TTC549 (cell line): ENCODE results near the gene PLCB1.

Experiments used
- FAIRE-seq: peaks from 2 replicates; lab custom pipeline; 2012; peaks lifted over from hg19 to GRCh38; lab: Jason Lieb, UNC

PLCB1 gene

DNA sequence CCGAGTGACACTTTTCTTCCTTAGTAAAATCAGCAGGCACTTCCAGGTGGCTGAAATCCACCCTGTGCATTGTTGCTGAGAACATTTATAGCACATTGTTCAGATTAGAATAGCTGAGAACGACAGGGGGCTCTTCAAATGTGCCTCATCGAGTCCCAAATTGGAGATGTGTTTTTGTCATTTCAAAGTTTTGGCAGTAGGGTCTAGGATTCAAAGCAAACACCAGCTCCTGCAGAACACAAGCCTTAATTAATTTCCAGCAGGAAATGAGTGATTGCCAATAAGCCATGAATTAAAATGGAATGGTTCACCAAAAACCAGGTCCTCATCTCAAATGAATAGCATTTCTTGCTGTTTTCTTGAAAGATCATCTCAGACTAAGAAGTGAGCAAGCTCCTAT, 171.6 kb downstream of the PLCB1 start:
- no peak for FAIRE-seq

DNA sequence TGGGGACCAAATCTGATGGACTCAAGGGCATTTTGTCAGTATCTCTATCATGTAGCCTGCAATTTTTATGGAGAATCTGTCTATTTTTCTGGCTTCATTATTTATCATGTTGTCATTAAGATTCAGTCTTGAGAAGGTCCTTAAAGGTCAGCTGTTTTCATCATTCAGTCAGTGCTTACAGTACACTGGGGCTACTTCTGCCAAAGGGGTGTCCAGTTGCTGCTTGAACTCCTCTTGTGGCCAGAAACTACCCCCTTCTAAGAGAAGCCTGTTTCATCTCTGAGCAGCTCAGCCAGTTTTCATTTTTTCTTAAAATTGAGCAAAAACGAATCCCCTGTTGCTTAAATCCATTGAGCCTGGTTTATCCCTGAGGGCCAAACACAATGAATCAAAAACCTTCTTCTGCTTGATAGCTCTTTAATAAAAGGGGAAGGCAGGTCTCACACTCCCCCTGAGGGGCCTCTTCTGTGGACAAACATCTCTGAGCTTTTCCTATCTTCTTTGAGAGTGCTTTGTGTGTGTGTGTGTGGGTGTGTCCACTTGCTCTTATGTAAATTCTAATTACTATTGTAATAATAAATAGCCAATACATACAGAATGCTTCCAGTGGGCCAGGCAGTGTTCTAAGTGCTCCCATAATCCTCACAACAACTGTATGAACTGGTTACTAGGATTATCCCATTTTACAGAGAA, 172.2 kb downstream of the PLCB1 start:
- no peak for FAIRE-seq

DNA sequence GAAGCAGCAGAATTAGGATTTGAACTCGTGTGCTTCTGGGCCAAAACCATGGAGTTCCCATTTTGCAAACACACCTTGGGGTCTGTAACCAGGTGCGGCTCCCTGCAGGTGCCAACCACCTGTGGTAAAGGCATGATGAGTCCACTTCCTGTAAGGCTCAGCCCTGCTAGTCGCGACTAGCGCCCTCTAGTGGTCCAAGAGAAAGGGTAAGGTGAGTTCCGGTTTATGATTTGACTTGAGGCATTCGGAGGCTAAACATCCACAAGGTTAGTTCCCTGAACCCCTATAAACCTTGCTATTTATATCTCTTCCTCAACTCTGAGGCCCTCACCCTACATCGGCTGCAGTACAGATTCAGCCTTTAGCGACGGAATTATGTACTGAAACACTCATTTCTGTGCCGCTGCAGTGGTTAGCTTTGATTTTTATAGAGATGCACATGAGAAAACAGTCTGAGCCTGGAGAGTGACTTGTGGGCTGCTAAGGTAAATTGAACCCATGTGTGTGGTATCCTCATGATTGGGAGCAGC, 173.4 kb downstream of the PLCB1 start:
- FAIRE-seq = no peak

DNA sequence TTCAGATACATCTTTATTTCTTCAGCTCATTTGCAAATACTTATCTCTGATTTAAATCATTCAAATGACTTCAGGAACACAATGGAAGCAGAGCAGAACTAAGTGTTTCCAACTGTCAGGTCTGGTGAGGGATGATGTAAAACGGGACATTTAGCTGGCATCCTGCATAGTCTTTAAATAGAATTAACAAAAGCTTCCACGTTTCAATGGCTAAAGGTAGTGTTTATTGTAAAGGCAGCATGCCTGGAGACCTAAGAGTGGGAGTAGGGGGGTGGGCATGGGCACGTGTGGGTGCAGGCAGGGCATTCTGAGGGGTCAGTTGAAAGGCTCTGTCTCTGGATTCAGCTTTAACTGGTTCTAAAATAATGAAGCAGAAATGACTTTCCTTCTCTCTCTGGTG, 174.9 kb downstream of the PLCB1 start:
- FAIRE-seq = no peak

DNA sequence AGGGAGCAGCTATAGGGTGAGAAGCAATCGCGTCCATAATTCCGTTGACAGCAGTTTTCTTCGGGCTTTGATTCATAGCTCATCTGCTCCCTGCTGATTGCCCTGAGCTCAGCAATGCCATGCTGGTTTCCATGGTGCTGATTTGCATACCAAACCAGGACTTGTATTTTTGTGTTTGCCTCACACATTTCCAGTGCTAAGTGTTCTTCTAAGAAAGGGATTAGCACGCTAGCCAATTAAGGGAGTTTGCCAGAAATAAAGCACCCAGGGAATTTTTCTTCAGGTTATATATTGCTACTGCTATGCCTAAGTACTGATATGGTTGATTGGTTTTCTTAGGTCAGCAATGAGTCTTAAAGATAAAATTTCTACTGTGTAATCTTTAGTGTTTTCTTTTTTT, 177.6 kb downstream of the PLCB1 start:
- no peak for FAIRE-seq

DNA sequence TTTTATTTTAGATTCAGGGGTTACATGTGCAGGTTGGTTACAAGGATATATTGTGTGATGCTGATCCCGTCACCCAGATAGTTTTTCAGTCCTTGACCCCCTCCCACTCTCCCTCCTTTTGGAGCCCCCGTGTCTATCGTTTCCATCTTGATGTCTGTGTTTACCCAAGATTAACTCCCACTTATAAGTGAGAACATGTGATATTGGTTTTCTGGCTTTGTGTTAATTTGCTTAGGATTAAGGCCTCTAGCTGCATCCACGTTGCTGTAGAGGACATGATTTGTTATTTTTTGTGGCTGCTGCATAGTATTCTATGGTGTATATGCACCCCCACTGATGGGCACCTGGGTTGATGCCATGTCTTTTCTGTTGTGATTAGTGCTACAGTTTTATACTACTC, 178.6 kb downstream of the PLCB1 start:
- FAIRE-seq = no peak

DNA sequence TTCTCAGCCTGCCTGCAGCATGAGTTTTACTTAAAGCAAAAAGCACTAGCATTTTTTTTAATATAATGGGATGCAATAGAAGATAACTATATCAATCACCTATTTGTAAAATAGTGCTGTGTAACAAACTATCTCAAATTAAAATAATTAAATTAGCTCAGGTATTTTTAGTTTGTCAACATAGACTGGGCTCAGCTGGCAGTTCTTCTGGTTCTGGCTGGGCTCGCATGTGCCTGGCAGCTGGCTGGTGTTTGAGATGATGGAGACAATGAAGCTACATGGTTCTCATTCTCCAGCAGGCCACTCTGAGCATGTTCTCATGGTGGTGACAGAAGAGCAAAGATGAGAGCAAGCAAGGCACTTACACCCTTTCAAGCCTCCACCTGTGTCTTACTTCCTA, 181.0 kb downstream of the PLCB1 start:
- FAIRE-seq = no peak

DNA sequence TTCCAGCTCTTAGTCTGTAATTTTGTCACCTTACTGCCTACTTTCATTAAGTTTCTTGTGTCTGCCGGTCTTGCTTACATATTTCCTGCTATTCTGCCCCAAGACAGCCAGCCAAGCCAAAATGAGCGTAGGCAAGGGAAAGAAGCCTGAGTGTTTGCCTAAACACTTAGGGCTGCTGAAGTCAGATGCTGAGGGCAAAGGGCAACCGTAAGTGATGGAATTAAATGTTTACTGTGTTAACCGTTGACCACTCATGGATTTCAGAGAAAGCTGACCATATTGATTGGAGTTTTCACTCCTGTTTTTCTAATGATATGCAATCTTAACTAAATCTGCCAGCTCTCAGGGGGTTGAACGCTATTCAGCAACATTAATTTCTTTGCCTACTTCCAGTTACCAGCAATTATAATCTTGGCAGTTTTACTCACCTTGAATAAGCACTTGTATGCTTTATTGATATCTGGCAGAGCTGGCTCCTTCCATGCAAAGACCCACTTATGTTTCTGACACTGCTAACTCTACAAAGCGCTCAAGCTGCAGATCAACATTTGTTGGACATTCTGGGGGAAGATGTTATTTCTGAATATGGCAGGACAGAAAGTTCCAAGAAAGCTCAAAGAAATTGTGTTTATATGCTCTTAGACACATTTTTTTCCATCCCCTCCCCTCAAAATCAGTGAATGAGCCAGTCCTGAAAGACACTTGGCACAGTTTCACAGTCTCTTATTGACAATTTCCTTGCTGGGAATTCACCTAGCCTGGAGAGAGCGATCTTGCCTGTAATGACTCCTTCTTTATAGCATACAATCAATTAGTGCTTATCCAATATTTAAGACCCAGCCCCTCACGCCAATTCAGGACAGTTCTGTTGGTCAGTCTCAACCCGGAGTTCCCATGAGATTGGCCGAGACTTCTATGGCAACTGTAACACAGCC, 183.8 kb downstream of the PLCB1 start:
- no peak for FAIRE-seq

DNA sequence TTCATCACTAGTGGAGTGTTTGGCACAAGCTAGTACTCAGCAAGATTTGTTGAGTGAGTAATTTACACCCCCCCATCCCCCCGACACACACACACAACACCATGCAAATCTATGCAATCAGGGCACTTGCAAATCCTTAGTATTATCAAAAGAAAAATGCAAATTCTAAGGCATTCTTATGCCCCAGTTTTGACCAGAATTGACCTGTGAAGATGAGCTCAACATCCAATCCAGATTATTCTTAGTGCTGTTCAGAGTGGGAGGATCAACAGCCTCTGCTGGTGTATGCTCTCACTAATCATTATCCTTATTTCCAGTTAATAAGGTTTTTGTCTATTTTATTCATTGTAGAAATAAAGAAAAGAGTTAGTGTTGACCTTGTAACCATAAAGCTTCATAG, 185.4 kb downstream of the PLCB1 start:
- no peak for FAIRE-seq

DNA sequence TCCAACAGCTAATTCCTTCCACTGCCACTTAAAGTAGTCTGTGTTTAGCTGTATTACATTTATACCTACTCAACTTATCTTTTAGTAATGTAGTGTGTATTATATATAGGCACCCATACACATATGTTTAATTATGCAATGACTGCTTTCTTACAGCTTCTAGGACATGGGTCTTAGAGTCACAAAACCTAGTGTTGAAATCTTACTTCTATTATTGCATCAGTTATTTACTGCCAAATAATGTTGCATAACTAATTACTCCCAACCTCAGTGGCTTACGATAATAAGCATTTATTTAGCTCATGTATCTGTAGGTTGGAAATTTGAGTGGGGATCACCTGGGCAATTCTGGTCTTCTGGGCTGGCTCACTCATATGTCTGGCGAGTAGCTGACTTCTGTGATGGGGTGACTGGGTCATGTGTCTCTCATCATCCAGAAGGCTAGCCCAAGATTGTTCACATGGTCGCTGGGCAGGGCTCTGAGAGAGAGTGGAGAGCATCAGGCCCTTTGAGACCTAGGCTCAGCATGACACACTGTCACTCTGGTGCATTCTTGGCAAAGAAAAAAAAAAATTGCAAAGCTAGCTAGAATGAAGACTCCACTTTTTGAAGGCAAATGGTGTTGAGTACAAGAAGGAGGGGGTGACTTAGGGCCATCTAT, 187.0 kb downstream of the PLCB1 start:
- FAIRE-seq = no peak

DNA sequence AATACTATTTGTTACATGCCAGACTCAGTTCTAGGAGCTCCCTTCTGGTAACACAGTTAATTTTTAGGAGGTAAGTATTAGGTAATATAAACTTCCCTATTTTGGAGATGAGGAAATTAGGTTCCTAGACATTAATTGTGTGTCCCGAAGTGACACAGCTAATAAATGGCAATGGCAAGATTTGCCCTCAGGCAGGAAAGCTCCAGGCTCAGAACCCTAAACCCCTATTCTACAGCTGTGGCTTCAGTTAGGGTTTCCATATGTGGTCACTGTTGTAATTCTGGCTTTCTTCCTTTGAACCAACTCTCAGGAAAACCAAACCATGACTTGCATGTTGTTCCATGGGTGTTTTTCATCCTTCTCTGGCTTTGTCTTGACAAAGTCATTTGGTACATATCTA, 188.2 kb downstream of the PLCB1 start:
- no peak for FAIRE-seq

DNA sequence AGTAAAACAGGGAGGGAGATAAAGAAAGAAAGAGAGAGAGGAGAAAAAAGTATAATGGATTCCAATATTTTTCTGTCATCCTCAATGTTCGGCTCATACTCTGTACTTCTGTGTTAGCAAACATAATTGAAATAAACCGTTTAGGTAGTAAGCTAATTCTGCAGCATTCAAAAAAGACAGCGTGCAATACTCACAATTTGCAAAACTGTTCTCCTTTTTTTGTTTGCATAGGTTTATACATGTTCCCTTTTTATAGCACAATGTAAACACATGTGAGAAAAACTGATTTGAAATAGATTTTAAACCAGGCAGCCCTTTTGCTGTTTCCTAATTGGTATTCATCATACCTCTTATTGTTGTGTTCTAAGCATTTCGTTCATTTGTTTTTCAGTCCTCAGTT, 188.9 kb downstream of the PLCB1 start:
- FAIRE-seq = no peak

DNA sequence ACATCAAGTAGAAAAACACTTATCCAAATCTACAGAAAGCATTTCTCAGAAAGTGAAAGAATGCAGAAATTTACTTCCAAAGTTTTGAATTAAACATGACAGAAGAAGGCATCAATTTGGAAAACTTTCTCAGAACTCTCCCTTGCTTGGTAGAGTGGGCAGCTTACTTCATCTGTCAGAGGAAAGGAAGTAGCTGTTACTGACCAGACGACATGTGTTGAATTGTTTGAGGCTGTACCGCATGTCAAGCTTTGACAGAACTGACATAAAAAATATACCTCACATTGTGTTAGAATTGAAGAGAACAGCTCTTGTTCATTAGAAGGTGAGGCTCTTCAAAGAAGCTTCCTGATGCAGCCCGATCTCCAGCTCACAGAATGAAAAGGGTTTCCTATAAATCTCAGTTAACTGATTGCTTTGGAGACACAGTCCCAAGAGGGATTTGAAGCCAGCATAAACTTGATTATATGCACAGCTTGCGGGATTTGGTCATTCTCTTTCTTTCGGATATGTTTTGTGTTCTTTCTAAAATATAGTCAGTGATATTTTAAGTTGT, 190.7 kb downstream of the PLCB1 start:
- FAIRE-seq = no peak

DNA sequence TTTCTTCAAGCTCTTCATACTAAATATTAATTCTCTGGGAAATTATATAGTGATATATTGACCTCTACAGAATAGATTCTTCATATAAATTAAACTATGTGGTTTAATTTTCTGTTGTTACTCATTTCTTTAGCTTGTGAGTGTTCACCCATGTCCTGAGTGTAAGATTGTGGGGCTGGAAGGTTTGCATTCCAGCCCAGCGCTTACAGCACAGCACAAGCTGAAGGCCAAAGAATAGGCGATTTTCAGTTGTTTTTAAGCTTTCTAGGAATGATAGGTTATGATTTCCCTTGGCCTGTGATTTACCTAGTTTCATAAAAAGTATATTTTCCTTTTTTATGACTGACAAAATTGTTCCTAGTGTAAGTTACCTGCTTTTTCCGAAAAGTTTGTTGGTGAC, 194.1 kb downstream of the PLCB1 start:
- FAIRE-seq = no peak

DNA sequence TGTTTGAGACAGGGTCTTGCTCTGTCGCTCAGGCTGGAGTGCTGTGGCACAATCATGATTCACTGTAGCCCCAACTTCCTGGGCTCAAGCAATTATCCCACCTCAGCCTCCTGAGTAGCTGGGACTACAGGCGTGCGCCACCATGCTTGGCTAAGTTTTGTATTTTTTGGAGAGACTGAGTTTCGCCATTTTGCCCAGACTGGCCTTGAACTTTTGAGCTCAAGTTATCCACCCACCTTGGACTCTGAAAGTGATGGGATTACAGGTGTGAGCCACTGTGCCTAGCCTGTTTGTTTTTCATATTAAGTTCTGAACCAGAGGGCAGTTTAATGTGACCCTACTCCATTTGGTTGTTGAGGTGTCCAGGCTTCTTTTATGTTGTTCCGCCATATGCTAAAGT, 194.8 kb downstream of the PLCB1 start:
- FAIRE-seq = no peak

DNA sequence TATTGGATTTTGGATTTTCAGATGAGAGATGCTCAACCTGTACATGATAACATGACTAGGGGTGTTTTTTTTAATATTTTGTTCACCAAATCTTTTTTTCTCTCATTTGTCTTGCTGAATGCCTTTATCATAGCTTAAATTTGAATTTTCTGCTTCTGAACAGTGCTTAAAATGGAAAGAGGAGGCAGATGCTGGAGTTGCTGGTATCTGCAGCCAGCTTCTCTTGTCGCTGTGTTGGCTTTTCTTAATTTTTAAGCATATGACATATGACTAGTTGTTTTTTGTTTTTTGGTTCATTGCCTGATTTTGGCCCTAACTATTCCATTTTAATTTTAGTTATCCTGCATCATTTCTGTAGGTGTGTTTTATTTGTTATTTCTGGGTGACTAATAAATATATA, 196.1 kb downstream of the PLCB1 start:
- FAIRE-seq = no peak

DNA sequence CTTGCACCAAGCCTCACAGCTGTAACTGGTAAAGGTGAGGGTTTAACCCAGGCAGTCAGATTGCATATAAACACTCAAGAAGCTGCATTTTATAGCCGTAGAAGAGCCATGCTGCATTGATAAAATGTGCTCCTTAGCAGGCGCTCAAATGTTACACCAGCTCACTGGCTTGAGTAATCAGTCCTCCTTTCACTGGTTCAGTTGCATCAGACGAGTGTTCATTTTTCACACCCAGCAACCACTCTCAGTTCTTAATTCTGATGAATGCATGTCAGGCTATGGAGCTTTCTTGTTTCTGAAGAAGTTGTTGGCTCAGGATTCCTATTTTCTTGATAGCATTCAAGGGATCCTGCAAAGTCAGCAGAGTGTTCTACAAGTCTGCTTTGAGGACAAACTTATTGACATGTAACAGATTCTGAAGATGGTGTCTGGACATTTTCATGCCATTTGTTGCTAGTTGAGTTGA, 198.3 kb downstream of the PLCB1 start:
- no peak for FAIRE-seq

DNA sequence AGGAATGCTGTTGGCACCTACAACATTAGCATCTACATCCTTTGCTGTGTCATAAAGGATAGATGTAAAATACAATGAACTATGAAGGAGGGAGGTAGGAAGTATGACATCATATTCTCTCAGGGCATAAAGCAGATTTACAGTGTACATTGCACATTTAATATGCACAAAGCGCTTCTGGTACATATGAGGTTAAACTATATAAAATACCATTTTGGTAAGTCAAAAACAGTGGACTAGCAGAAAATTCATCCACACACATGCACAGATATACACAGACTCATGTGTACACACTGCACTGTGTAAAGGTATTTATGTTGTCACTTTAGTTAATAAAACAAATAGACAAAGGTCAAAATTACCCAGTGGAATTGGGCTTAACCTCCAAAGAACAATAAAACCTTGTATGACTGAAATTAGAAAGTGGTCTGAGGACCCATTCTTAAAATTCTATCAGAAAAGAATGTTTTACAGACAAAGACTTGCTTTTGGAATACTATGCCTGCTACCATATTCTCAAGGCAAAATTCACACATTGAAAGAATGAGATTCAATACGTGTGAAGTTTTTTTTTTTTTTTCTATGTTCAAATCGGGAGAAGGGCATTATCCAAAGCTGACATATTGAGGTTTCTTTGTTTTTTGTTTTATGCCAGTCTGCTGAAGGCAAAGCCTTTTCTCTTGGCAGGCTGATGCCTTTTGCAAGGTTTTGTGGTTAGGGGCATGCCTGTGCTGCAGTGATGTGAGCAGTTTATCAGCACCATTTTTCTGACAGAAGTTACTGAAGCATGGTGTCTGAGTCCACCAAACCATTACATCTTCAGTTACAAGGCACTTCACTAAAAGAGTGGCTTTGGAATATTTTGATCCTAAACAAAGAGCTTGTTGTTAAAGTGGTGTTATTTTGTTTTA, 199.0 kb downstream of the PLCB1 start:
- FAIRE-seq = no peak

DNA sequence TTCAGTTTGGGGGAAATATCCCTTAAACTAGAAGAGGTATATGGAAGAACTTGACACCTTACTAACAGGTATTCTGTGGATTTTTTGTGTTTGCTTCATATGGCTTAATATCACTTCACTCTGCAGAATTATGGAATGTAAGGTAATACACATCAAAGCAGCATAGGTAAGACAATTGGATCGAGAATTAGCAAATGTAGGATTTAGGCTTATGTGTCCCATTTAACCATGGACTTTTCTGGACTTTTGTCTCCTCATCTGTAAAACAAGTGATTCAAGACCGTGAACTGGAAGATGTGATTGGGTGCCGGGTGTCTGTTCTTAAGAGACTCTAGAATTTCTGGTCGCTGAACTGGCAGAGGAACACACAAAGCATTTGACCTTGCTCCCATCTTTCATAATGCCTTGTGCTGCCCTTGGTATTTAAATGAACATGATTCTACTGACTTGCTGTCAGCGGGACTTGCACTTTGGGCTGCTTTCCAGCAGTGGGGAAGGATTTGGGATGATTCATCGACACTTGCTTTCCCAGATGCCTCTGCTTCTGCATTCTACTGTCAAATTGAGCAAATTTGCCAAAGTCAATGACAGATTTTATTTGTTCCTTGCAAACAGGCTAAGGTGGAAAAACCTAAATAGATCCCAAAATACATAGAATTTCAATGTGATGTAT, 199.8 kb downstream of the PLCB1 start:
- FAIRE-seq = no peak

DNA sequence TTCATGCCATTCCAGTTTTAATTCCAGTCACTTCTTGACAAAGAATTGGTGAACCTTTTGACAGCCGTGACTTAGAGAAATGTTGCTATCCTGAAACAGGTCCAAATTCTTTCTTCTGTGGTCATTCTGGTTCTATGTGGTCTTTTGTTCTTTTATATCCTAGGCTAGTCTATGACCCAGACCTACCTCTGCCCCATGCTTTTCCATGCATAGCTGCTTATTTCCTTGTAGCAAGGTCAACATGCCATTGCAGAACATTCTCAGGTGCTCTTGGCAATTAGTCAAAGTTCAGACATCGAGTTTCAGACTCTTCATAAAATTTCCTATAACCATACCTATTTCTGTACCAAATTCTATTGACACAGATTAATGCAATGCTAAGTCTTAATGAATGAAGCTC, 202.6 kb downstream of the PLCB1 start:
- no peak for FAIRE-seq

DNA sequence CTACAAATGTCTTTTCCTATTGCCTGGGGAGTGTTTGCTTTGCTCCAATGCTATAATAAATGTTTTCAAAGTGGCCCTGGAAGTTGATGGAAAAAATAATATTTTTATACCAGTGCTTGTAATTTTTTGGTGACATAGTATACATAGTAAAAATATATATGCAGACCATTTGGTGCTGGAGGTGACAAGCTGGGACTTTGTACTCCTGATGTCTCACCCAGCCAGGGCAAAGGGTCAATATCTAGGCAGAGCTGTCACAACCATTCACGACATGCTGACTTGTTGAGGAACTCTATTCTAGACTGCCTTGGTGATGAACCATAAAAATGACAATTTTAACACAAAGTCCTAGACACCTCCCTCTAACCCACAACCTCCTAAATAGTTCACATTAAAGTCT, 203.0 kb downstream of the PLCB1 start:
- FAIRE-seq = no peak
